ENCODE results near the gene LHX1. TPM values are rescaled to one million over a fixed set of nuclear protein-coding genes. Genes with fewer than 3 reads are reported as not detected.
A peak's percentile ranks its signal among the peaks of the same experiment; 100 is the strongest.

LHX1 gene
- total and polyA plus RNA-seq, 4 donors: not detected

GRCh38 chr17:36947922-36948716 is 10.8 kb downstream of the LHX1 start:
- Histone ChIP-seq H3K36me3 (ENCODE audit: control insufficient read depth in 4 of 4, insufficient read depth in 3 of 4, low read depth in 1 of 4, low read length in 3 of 4) (peaks cover 2 to 11% (median 7%) of the 10 kb centered on the region in 4 donors), H3K27ac (ENCODE audit: low read depth in 1 of 2, low read length in 2 of 2) (peak overlapping the region; percentile 62 to 84), H3K27me3 (ENCODE audit: control insufficient read depth in 4 of 4, insufficient read depth in 4 of 4, low read length in 3 of 4) (peaks cover 0 to 19% (median 11%) of the 10 kb centered on the region in 4 donors), H3K9ac (ENCODE audit: low read depth in 1 of 2, low read length in 2 of 2) (peak overlapping the region in 1 of 2 donors; percentile 65), H3K9me3 (ENCODE audit: control insufficient read depth in 4 of 4, low read length in 3 of 4) (no peaks in the 10 kb centered on the region), H3K4me3 (ENCODE audit: low read depth in 1 of 3, low read length in 3 of 3) (peak overlapping the region; percentile 87 to 98 (median 91)), H3K4me1 (ENCODE audit: control insufficient read depth in 4 of 4, insufficient read depth in 4 of 4, low read length in 3 of 4) (peaks cover 4 to 20% (median 11%) of the 10 kb centered on the region in 4 donors)
- TF ChIP-seq FOXA2 (IDR thresholded peaks at IDR 0.05) (no peak), MAX (IDR thresholded peaks at IDR 0.05) (peak; percentile 82), HNF4A (conservative IDR thresholded peaks at IDR 0.05) (peak in 1 of 2 donors; percentile 5), RXRA (IDR thresholded peaks at IDR 0.05) (peak in 1 of 2 donors; percentile 37), HNF4G (IDR thresholded peaks at IDR 0.05) (no peak)
- no peak for DNase-seq (ENCODE audit: low spot score)
- 3% methylated on average over 26 of the region's 26 CpGs for WGBS

GRCh38 chr17:36948717-36949460 is 11.6 kb downstream of the LHX1 start, which contains the start of gene AATF:
Gene AATF (plus strand): TSS chr17:36948954. CDS start chr17:36949126, 172 bp downstream.
- Histone ChIP-seq H3K27ac (ENCODE audit: low read depth in 1 of 2, low read length in 2 of 2) (peak within 1 kb of the TSS; percentile 62 to 84), H3K9me3 (ENCODE audit: control insufficient read depth in 4 of 4, low read length in 3 of 4) (no peaks in the 10 kb centered on the region)
- WGBS: under 1% methylated on average over 90 of the region's 90 CpGs

More at GRCh38 chr17:36948717-36949460, 11.6 kb downstream of the LHX1 start, which contains the start of gene AATF:
- Histone ChIP-seq H3K4me3 (ENCODE audit: low read depth in 1 of 3, low read length in 3 of 3) (peak within 1 kb of the TSS; percentile 87 to 98 (median 96)), H3K36me3 (ENCODE audit: control insufficient read depth in 4 of 4, insufficient read depth in 3 of 4, low read depth in 1 of 4, low read length in 3 of 4) (peaks cover 2 to 17% (median 12%) of the 10 kb centered on the region in 4 donors), H3K4me1 (ENCODE audit: control insufficient read depth in 4 of 4, insufficient read depth in 4 of 4, low read length in 3 of 4) (peaks cover 4 to 20% (median 11%) of the 10 kb centered on the region in 4 donors), H3K9ac (ENCODE audit: low read depth in 1 of 2, low read length in 2 of 2) (peak within 1 kb of the TSS; percentile 73 to 85), H3K27me3 (ENCODE audit: control insufficient read depth in 4 of 4, insufficient read depth in 4 of 4, low read length in 3 of 4) (peaks cover 0 to 19% (median 9%) of the 10 kb centered on the region in 4 donors)
- no peak for TF ChIP-seq HNF4A (conservative IDR thresholded peaks at IDR 0.05)
- peak; percentile 53 to 91 for TF ChIP-seq GABPA (IDR thresholded peaks at IDR 0.05 in 1 of 2, conservative IDR thresholded peaks at IDR 0.05 in 1 of 2)
- peak; percentile 72 for TF ChIP-seq SP1 (IDR thresholded peaks at IDR 0.05)
- TF ChIP-seq NR2F2 (IDR thresholded peaks at IDR 0.05): no peak
- TF ChIP-seq MAX (IDR thresholded peaks at IDR 0.05): peak; percentile 73
- TF ChIP-seq RXRA (IDR thresholded peaks at IDR 0.05): peak in 1 of 2 donors; percentile 2
- TF ChIP-seq EGR1 (IDR thresholded peaks at IDR 0.05; ENCODE audit: low read depth in 2 of 2): peak in 1 of 2 donors; percentile 28
- TF ChIP-seq RAD21 (IDR thresholded peaks at IDR 0.05): peak in 1 of 2 donors; percentile 37
- no peak for TF ChIP-seq ZBTB33 (IDR thresholded peaks at IDR 0.05)
- TF ChIP-seq YY1 (IDR thresholded peaks at IDR 0.05): peak; percentile 63
- DNase-seq (ENCODE audit: low spot score): peak; percentile 98
